GM15510 (cell line): ENCODE data around the gene IQSEC1.

ENCODE experiments used
- POLR2A ChIP-seq: IDR thresholded peaks from 3 replicates; pipeline ENCODE4 v1.6.1; 2011; ENCODE audit warnings: borderline replicate concordance; ENCODE audit not compliant: insufficient read length; ENCODE audit errors: extremely low read depth

IQSEC1 gene

DNA sequence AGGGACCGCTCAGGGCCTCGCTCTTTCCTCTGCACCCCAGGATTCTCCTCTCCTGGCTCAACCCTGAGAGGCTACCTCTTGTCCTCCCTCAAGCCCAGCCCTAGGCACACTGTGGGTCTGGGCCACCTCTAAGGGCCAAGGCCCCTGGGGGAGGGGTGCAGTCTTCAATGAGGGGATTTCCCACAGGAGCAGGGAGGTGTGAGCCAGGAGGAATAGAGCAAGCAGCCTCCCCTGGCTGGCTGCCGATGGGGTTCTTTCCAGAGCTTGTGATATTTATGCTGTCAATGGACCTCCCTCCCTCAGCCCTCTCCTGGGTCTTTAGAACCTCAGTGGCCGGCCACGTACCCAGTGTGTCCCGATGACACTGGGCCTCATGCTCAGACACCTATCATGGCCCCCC lies 132.4 kb downstream of the IQSEC1 start:
- no peak for TF ChIP-seq POLR2A

DNA sequence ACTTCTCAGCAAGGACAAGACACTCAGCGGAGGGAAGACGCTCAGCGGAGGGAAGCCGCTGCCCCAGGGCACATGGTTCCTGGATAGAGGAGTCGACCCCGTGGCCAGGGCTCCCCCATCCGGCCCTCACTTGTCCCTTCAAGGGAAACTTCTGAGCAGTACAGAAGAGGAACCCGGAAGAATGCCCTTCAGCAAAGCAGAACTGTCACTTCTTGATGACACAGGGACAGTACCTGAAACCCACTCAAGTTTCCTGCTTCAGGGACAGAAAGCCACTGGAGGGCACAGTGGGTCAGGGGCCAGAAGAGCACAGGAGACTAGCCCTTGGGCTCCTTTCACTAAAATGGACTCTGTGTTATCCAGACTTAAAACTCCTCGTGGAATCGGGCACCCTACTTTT lies 134.1 kb downstream of the IQSEC1 start:
- TF ChIP-seq POLR2A, result no peak

DNA sequence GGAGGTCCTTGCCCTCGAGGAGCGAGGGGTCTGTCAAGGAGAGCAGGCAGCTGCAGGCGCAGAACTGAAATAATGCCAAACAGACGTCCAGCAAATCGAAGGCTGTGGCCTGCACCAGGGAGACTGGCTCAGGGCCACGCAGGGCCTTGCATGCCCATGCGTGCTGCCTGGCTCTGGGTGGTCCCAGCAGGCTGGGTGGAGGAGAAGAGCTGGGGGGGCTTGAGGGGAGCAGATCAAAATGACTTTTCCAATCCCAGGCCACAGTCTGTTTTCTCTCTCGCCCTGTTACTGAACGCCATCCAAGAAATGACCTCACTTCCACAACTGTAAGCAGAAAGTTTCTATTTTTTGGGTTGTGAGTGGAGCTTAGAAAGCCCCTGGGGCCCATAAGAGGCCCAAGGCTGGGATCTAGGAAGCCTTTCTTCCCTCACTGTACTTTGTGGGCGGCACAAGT lies 134.9 kb downstream of the IQSEC1 start:
- TF ChIP-seq POLR2A, result no peak

DNA sequence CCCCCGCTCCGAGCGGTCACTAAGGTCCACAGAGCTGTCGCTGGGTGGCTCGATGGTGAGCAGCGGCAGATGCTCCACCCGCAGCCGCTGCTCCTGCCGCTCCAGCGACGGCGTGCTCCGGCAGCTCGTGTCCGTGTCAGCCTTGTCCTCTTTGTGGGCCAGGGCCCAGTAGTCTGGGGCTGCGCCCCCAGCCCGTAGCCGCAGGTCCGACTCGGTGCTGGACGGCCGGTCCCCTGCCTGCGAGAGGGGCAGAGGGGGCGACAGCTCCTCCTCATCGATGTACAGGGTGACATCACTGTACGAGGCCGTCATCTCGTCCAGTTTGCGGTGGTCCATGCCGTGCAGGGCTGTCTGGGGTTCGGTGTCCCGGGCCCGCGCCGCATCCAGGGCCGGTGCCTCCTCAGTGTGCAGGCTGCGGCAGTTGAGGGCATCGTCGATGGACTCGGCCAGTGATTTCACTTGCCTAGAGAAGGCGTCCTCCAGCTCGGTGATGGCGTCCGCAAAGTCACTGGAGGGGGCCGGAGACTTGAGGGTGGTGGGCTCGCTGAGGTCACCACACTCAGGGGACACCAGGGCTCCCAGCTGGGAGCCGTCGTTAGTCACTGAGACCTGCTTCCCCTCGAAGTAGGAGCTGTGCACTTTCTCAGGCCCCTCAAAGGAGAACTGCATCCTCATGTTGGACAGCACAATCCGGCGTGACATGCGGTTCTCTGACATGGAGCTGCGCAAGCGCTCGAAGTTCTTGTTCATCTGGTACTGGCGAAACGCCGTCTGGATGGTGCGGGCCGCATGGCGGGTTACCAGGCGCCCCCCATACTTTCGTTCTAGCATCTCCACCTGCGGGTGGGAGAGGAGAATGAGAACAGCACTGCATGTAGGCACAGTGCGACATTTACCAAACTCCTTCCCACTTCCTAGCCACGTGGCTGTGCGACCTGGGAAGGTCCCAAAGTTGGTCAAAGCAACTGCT lies 137.1 kb downstream of the IQSEC1 start:
- no peak for TF ChIP-seq POLR2A

DNA sequence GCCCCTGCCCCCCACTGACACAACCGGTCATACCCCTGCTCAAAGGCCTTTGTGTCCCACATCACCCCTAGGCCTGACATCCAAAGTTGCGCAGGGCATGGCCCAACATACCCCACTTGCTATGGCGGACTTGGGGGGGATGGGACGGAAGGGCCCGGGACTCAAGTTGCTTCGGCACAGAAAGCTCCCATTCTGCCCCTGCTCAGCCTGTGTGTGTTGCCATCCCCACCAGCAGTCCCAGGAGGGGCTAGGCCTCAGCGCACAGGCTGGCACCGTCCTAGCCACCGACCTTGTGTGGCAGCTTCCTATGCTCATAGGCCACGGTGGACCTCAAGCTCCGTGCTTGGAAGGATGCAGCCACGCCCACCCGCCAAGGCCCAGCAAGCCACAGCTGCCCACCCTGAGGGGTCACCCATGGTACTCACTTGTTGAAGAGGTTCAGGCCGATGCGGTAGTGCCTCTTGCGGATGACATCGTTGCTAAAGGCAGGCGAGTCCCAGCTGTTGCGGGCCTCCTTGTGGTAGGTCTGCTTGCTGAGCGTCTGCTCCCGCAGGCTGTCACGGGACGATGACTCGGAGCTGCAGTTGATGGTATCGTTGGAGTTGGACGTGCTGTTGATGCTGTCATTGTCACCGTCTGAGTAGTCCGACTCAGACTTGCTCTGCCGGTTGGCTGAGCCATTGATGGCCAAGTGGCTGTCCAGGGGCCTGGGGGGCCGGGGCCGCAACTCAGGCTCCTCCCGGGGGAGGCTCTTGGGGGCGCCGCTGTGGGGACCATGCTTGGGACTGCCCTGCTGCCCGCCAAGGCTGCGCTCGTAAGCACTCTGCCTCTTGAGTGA lies 138.0 kb downstream of the IQSEC1 start:
- no peak for TF ChIP-seq POLR2A

DNA sequence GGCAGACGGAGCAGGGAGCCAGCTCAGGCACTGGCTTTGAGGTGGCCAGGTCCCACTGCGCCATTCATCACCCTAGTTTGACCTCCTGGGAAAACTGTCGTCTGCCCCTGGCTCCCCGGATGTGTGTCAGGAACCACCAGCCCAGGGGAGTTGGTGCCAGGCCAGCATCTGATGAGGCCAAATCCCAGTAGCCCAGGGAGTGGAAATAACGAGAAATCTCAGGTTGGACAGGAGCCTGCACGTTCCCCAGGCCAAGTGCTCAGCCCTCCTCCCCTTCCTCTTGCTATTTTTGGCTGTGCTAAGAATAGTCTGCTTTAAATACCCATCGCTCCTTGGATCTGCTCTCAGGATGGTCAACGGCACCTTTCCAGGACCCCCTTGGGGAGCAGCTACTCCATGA lies 138.8 kb downstream of the IQSEC1 start:
- TF ChIP-seq POLR2A, result no peak

DNA sequence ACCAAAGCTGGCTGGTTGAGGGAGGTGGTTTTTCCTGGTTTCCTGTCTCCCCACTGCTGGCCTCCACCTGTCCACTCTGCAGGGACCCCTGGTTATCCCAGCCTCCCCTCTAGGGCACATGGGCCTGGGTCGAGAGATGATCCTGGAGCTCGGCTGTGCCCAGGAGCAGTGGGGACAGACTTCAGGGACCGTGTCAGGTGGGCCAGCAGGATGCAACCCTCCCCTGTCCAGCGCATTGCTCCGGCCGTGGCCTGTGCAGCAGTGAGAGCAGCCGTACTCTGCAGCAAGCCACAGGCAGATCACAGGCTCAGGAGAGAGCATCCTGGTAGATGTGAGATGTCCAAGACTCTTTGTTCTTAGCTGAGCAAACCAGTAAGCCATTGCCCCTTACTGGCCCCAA lies 139.3 kb downstream of the IQSEC1 start:
- no peak for TF ChIP-seq POLR2A

DNA sequence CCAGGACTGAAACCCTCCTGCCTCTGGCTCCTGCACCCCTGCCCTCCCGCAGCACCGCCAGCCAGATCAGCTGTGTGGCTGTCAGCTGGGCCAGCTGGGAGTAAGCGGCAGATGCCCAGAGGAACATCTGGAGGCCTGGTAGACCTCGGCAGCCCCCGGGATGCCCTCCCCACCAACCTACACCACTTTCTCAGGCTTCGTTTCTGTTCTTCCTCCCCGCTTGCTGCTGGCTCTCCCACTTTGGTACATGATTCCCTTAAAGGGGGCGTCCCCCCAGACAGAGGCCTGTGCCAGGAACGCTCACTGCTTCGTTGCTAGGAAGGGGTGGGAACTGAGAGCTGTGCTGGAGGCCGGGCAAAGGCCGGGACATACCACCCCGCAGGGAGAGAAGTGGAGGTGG lies 140.5 kb downstream of the IQSEC1 start:
- no peak for TF ChIP-seq POLR2A

DNA sequence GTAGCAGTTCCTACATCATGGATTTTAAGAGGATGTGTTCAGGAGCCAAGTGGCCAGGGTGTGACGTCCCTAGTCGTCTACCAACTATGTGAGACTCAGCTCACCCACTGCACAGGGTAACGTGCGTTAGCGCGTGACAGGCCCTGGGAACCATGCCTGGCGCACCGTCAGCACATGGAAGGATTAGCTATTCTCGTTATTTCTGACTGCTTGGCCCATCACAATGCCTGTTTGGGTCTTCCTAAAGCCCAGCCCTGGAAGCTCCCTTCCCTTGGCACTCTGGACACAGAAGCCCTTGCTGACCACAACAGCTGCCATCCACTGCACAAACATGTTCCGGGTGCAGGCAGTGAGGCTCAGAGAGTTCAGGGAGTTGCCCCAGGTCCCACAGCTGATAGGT lies 140.9 kb downstream of the IQSEC1 start:
- TF ChIP-seq POLR2A, result no peak

DNA sequence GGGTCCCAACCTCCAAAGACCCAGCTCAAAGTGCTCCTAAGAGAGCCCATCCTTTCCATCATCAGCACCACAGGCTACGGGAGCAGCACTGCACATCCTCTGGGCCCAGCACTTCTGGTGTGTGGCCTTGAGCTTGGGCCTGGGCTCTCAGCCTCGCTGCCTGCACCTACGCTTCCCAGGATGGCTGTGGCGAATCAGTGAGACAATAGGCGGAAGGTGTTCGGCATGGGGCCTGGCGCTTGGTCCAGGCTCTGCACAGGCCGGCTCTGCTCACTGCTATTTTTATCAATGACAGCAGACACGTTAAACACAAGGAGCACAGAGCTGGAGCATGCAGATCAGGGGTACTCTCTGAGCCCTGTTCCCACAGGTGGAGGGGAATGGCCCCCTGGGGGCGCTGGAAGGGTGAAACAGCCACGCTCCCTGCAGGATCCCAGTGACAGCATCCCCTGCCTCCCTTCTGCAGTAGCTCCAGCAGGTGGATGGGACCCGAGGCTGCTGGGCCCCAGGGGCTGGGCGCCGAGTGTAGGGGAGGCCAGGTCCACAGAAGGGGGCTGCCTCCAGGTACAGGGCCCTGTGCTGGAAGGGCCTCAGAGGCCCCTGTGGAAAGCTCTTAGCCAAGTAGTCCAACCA lies 141.8 kb downstream of the IQSEC1 start:
- no peak for TF ChIP-seq POLR2A

DNA sequence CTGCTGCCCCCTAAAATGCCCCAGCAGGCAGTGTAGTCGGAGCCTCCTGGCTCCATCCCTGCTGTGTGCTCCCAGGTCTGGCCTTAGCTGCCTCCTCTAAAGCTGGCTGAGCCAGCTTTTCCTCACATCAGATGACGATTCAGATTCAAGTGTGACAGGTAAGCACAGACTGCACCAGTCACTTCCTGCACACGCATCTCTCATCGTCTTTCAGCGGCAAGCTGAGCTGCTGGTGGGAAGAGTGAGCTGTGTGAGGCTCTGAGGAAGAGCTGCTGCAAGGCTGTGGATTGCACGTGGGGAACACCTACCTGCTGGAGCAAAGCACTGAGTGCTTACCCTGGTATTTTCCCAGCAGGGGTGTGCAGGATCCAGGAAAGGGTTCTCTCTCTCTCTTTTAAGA lies 143.4 kb downstream of the IQSEC1 start:
- TF ChIP-seq POLR2A, result no peak

DNA sequence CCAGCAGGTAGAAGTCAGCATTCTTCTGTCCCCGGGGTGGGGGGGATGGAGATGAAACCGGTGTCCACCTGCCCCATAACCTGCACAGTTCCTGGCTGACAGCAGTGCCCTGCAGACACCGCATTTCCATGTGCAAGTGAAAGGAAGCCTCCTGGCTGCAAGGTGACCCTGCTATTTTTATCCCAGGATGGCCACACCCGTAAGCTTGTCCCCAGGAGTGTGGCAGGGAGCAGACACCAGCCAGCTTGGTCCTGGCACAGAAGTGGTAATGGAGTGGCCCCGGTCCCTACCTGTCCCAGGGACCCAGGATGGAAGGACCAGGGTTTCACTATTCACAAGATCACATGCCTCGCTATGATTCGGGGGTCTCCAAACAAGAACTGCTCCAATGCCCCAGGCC lies 146.6 kb downstream of the IQSEC1 start:
- no peak for TF ChIP-seq POLR2A

DNA sequence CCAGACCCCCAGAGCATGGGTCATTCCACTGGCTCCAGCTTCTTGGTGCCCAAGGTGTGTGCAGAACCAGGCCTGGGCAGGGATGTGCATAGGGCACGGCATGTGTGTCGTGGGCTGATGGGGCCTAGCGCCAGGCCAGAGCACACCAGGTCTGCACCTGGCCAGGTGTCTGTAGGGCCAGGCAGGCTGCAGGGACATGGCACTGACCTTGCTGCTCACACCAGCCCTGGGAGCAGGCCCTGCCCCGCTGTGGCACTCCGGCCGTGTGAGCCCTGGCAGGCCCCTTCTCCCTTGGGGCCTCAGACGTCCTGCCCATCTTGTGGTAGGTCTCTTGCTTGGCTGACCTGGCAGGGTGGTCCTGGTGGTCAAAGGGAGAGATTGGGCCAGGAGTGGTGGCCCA lies 147.6 kb downstream of the IQSEC1 start:
- no peak for TF ChIP-seq POLR2A

DNA sequence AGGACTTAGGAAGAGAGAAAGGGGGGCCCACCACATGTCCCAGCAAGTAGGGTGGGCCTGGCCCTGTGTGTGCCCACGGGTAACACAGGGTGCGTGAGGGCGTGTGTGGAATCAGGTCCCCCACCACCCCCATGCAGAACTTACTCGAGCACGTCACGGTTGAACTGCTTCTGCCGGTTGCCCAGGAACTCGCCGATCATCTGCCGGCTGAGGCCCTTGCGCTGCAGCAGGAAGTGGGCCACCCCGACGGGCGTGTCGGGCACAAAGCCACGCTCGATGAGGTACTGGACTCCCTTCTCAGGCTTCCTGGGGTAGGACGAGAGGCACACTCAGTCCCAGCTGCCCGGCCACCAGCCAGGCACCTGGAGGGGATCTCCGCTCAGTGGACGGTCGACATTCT lies 148.8 kb downstream of the IQSEC1 start:
- TF ChIP-seq POLR2A, result no peak

DNA sequence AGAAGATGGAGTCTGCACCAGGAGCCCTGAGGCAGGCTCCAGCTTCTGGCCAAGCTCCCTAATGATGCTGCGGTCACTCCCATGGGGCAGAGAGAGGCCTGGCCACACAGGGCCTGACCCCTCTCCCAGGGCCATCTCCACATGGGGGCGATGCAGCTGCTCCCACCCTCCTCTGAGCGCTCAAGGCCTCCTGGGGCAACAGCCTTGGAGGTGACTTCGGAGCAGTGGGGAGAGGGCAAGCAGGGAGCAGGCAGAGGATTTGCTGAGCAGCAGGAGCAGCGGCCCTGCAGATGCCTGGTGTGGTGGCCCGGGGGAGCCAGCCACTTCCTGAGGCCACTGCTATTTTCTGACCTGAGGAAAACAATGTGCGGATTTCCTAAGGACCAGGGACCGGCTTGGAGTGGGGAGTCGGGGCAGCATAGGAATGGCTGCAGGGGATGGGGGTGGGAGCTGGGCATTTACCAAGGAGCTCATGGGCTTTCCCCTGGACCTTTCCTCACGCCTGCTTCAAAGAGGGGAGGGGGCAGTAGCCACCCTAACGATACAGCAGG lies 150.3 kb downstream of the IQSEC1 start:
- TF ChIP-seq POLR2A, result no peak

DNA sequence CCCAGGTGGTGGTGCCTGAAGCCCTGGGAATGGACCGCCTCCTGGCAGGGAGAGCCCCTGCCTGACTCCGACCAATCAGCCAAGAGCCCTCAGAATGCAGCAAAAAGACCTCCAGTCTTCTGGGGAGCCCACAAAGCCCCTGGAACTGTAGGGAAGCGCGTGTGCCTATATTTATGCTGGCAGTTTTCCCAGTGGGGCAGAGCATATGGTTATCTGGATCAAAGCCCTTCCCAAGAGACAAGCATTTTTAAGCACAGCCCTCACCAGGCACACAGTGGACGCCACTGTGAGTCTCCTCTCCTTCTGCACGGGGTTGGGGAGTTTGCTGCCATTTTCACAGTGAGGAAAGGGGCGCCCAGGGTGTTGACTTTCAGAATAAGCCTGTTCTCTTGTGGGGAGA lies 150.9 kb downstream of the IQSEC1 start:
- no peak for TF ChIP-seq POLR2A

DNA sequence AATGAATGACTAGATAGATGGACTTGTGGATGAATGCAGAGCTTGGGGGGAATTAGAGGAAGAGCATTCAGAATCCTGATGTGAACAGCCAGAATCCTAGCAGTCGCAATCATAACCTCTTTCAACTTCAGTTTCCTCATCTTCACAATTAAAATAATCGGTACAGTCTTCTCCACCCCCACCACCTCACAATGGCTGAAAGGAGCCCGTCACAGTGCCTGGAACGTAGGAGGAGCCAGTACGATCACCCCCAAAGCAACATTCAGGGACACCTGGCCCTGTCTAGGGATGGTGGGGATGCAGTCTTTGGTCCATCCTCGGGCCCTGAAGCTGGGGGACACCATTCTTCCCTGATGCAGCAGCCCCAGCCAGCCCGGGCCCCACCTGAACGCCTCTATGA lies 151.5 kb downstream of the IQSEC1 start:
- no peak for TF ChIP-seq POLR2A
